ENCODE results near the gene ALK.

DNA sequence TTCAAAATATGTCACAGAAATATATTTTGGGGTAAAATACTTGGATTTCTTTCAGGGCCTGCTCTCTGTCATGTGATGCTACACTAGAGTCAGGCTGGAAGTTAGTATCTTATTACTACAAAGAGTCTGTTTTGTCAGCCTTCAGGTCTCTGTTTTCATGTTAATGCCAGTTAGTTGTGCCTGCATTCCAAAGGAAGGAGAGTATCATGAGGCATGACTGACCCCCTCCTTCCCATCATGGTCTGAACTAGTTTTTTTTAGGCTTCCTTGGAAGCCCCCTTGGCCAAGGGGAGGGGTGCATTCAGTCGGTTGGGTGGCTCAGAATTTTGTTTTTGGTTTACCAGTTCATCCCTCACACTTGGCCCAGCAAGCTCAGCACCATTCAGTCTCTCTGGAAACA, 318.0 kb downstream of the ALK start:
- TF ChIP-seq, protein P1, sequence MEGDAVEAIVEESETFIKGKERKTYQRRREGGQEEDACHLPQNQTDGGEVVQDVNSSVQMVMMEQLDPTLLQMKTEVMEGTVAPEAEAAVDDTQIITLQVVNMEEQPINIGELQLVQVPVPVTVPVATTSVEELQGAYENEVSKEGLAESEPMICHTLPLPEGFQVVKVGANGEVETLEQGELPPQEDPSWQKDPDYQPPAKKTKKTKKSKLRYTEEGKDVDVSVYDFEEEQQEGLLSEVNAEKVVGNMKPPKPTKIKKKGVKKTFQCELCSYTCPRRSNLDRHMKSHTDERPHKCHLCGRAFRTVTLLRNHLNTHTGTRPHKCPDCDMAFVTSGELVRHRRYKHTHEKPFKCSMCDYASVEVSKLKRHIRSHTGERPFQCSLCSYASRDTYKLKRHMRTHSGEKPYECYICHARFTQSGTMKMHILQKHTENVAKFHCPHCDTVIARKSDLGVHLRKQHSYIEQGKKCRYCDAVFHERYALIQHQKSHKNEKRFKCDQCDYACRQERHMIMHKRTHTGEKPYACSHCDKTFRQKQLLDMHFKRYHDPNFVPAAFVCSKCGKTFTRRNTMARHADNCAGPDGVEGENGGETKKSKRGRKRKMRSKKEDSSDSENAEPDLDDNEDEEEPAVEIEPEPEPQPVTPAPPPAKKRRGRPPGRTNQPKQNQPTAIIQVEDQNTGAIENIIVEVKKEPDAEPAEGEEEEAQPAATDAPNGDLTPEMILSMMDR (IDR thresholded peaks at IDR 0.05) = no peak
- no peak for TF ChIP-seq POLR2A (IDR thresholded peaks at IDR 0.05)

All from Peyer's patch (tissue), 4 donors.